Prostate gland (tissue), 2 donors: ENCODE data around the gene ACTMAP.

Experiments
- CTCF ChIP-seq, 4 experiments: fragments of 200-600 bp in 2 of 4; fragments of 450-650 bp in 2 of 4; sonication (generic) in 2 of 4; IDR thresholded peaks; 1 replicate in 3 of 4; 2 replicates in 1 of 4; pipeline ENCODE4 v1.5.1; 2016 to 2019; ENCODE audit warnings: antibody characterized with exemption in 4 of 4, mild to moderate bottlenecking in 2 of 4, moderate library complexity in 2 of 4
- POLR2A ChIP-seq: fragments of 450-650 bp; IDR thresholded peaks from one replicate; pipeline ENCODE4 v1.6.1; 2016; ENCODE audit warnings: antibody characterized with exemption, mild to moderate bottlenecking

- TF ChIP-seq CTCF (IDR thresholded peaks at IDR 0.05) = no peak
- no peak for TF ChIP-seq POLR2A
Measured at GRCh38 chr19:40717880-40718773, 32.1 kb downstream of the ACTMAP start.
